IPS-18c (cell line): ENCODE measurements around the gene ZNF276.

Experiments
- H3K4me3 ChIP-seq: 2 replicates; pipeline ENCODE4 v1.7.0; 2013; ENCODE audit warnings: low read depth, mild to moderate bottlenecking, low read length, moderate library complexity; ENCODE audit not compliant: insufficient read depth
- H3K9me3 ChIP-seq: one replicate; pipeline ENCODE4 v1.6.1; 2013; ENCODE audit warnings: mild to moderate bottlenecking, low read length, moderate library complexity; ENCODE audit not compliant: control insufficient read depth, insufficient read depth

Gene ZNF276

DNA sequence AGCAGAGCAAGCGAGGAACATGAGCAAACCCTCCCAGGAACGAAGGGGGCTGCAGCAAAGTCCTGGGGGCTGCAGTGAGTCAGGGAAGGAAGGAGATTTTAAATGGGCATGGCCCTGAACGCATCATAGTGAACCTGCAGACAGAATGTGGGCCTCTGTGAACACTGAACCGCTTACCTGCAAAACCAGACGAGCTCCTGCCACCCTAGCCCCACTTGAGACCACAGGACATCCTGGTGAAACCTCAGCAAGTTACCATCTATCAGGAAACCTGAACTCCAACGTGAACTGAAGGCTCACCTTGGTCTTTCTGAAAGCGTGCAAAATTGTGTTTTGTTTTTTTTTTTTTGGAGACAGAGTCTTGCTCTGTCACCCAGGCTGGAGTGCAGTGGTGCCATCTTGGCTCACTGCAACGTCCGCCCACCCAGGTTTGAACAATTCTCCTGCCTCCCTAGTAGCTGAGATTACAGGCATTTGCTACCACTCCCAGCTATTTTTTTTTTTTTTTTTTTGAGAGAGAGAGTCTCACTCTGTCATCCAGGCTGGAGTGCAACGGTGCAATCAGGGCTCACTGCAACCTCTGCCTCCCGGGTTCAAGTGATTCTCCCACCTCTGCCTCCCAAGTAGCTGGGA is 64.3 kb downstream of the ZNF276 start:
- Histone ChIP-seq H3K9me3 (no peaks in the 10 kb centered on the region), H3K4me3 (no peak overlapping the region)

DNA sequence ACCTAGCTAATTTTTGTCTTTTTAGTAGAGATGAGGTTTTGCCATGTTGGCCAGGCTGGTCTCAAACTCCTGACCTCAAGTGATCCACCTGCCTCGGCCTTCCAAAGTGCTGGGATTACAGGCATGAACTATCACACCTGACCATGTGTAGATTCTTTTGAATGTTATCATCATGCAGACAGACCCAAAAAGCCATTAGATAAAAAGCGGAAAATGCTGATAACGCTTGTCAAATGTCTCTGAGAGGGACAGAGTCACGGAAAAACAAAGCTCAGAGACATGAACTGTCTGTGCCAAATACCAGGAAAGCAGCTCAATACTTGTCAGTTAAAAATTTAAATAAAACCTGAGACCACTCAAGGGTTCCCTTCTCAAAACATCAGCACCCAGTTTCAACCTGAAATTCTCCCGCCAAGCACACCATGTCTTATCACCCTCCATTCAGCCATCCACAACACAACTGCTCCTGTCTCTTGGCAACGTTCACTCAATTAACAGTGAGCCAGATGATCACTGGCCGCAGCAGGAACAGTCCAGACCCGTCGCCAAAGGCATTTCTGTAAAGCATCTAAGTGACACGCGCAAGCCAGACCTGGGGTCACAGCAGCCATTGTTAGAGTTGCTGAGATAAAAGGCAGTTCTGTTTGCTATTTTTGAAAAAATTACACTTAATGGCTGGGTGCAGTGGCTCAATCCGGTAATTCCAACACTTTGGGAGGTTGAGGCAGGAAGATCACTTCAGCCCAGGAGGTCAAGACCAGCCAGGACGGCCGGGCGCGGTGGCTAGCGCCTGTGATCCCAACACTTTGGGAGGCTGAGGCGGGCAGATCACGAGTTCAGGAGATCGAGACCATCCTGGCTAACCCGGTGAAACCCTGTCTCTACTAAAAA is 65.4 kb downstream of the ZNF276 start:
- Histone ChIP-seq H3K9me3 (no peaks in the 10 kb centered on the region), H3K4me3 (no peak overlapping the region)

DNA sequence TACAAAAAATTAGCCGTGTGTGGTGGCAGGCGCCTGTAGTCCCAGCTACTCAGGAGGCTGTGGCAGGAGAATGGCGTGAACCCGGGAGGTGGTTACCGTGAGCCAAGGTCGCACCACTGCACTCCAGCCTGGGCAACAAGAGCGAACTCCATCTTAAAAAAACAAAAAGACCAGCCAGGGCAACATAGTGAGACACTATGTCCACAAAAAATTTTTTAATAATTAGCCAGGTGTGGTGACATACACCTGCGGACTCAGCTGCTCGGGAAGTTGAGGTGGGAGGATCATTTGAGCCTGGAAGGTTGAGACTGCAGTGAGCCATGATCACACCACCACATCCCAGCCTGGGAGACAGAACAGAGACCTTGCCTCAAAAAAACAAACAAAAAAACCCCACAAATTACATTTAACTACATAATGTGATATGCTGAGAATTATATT is 66.0 kb downstream of the ZNF276 start:
- H3K4me3 ChIP-seq: no peak overlapping the region
- no peaks in the 10 kb centered on the region for H3K9me3 ChIP-seq
